Liver (tissue), 9 donors: ENCODE measurements around the gene SLC25A29. TPM values are rescaled to one million over a fixed set of nuclear protein-coding genes. Genes with fewer than 3 reads are reported as not detected.

Experiments
- DNase-seq: peaks from one replicate; pipeline ENCODE4 v3.0.0-alpha.2; 2017; ENCODE audit warnings: low spot score
- H3K27ac ChIP-seq, 2 donors: one replicate each; pipeline ENCODE4 v1.7.0; 2013; ENCODE audit warnings: inconsistent platforms in 2 of 2, low read length in 2 of 2, control low read depth in 1 of 2, low read depth in 1 of 2, mild to moderate bottlenecking in 1 of 2
- H3K27me3 ChIP-seq, 4 donors: one replicate each; pipeline versions ENCODE4 v1.6.1 to v1.7.0; 2013; ENCODE audit warnings: low read length in 3 of 4, inconsistent platforms in 1 of 4, mild to moderate bottlenecking in 1 of 4, moderate library complexity in 1 of 4; ENCODE audit not compliant: control insufficient read depth in 4 of 4, insufficient read depth in 4 of 4
- H3K36me3 ChIP-seq, 4 donors: one replicate each; pipeline versions ENCODE4 v1.6.1 to v1.7.0; 2013; ENCODE audit warnings: low read length in 3 of 4, mild to moderate bottlenecking in 3 of 4, low read depth in 1 of 4, moderate library complexity in 1 of 4; ENCODE audit not compliant: control insufficient read depth in 4 of 4, insufficient read depth in 3 of 4
- H3K4me1 ChIP-seq, 4 donors: one replicate each; pipeline versions ENCODE4 v1.6.1 to v1.7.0; 2013; ENCODE audit warnings: low read length in 3 of 4, mild to moderate bottlenecking in 3 of 4, moderate library complexity in 1 of 4; ENCODE audit not compliant: control insufficient read depth in 4 of 4, insufficient read depth in 4 of 4
- H3K4me3 ChIP-seq, 3 donors: one replicate each; pipeline versions ENCODE4 v1.6.1 to v1.7.0; 2013; ENCODE audit warnings: low read length in 3 of 3, control low read depth in 1 of 3, low read depth in 1 of 3, mild to moderate bottlenecking in 1 of 3
- H3K9ac ChIP-seq, 2 donors: one replicate each; pipeline ENCODE4 v1.7.0; 2013; ENCODE audit warnings: low read length in 2 of 2, mild to moderate bottlenecking in 2 of 2, moderate library complexity in 2 of 2, control low read depth in 1 of 2, low read depth in 1 of 2
- H3K9me3 ChIP-seq, 4 donors: one replicate each; pipeline versions ENCODE4 v1.6.1 to v1.7.0; 2013; ENCODE audit warnings: low read length in 3 of 4; ENCODE audit not compliant: control insufficient read depth in 4 of 4
- EGR1 ChIP-seq, 2 donors: IDR thresholded peaks; 2 replicates each; pipeline ENCODE4 v1.6.1; 2016 to 2018; ENCODE audit warnings: antibody characterized with exemption in 2 of 2, low read depth in 2 of 2
- FOXA2 ChIP-seq: IDR thresholded peaks from 2 replicates; pipeline ENCODE4 v1.6.1; 2016; ENCODE audit warnings: antibody characterized with exemption
- GABPA ChIP-seq, 2 donors: IDR thresholded peaks in 1 of 2; conservative IDR thresholded peaks in 1 of 2; 2 replicates each; pipeline ENCODE4 v1.6.1; 2016; ENCODE audit warnings: antibody characterized with exemption in 2 of 2, mild to moderate bottlenecking in 1 of 2, moderate library complexity in 1 of 2
- HNF4G ChIP-seq: IDR thresholded peaks from 2 replicates; pipeline ENCODE4 v1.6.1; 2016; ENCODE audit warnings: antibody characterized with exemption
- JUND ChIP-seq, 2 donors: IDR thresholded peaks; 2 replicates each; pipeline ENCODE4 v1.6.1; 2016; ENCODE audit warnings: antibody characterized with exemption in 2 of 2
- NR2F2 ChIP-seq: IDR thresholded peaks from 2 replicates; pipeline ENCODE4 v1.6.1; 2016; ENCODE audit warnings: antibody characterized with exemption
- RXRA ChIP-seq, 2 donors: IDR thresholded peaks; 2 replicates each; pipeline ENCODE4 v1.6.1; 2017 to 2018; ENCODE audit warnings: antibody characterized with exemption in 2 of 2, mild to moderate bottlenecking in 1 of 2
- TAF1 ChIP-seq: conservative IDR thresholded peaks from 2 replicates; pipeline ENCODE4 v1.6.1; 2016; ENCODE audit warnings: antibody characterized with exemption, mild to moderate bottlenecking
- YY1 ChIP-seq: IDR thresholded peaks from 2 replicates; pipeline ENCODE4 v1.6.1; 2016; ENCODE audit warnings: antibody characterized with exemption, mild to moderate bottlenecking
- WGBS: extraction: QIAGEN DNeasy Blood & Tissue Kit; methylation state at CpG from one replicate; pipeline ENCODE4 v1.1.7; 2013; 5-methylcytosine and 5-hydroxymethylcytosine counted together
- polyA plus RNA-seq, 2 donors: library from polyadenylated mRNA; stranded (reverse) in 1 of 2; unstranded in 1 of 2; fragments of 200-250 nt in 1 of 2; fragments of >200 nt in 1 of 2; fragmentation: Nextera tagmentation in 1 of 2; extraction: Ambion mirVana in 1 of 2; gene quantifications; one replicate each; pipeline versions ENCODE4 v1.2.1 to v1.2.3, GENCODE V29; 2013 to 2015
- total RNA-seq, 2 donors: library from RNA; depleted of rRNA; stranded (reverse); fragments of >200 nt; gene quantifications; one replicate each; pipeline ENCODE4 v1.2.3, GENCODE V29; 2014
- TF ChIP-seq, protein P1 (sequence below): fragments of 150-350 bp; IDR thresholded peaks from 2 replicates; pipeline ENCODE4 v1.5.1; 2017; ENCODE audit warnings: improper control_type of control experiment, low read depth, low read length; ENCODE audit not compliant: missing input control
- TF ChIP-seq, protein P2 (sequence below): IDR thresholded peaks from 2 replicates; pipeline ENCODE4 v1.6.1; 2016; ENCODE audit warnings: antibody characterized with exemption
- TF ChIP-seq, protein P3 (sequence below): IDR thresholded peaks from 2 replicates; pipeline ENCODE4 v1.6.1; 2016; ENCODE audit warnings: antibody characterized with exemption
- donor health status: healthy.
- donor health status: healthy.
- donor health status: healthy.
- donor health status: healthy.
- donor health status: healthy.

Gene SLC25A29
- total and polyA plus RNA-seq, 4 donors: 2.4 to 13.9 (median 8.9) TPM

DNA sequence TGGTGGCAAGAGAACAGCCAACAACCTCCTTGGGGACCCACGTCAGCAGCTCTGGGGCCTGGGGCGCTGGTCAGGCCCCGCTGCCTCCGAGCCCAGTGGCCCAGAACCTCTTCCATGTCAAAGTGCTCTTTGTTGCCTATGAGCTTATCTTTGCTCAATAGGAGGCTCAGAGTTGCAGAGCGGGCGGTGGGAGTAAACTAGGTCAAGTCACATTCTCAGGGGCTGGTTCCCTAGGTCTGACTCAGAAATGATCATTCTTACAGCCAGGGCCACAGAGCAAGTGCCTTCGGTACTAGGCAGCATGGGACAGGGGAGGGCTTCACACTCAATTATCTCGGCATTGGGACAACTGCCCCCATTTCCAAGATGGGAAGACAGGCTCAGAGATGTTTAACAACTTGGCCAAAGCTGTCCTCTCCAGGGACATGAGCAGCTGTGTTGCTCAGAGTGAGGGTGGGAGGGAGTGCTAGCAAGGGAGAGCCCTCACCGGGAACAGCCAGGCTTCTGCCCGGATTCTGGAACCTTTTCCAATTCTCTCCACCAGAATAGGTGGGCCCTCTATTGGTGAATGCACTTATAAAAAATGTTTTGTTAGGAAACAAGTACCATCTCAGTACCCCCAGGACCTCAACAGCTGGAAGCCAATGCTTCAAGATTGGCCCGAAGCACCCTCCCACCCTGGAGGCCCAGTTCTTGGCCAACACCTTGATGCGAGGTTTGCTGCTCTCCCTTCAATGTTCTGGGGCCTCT is 11.9 kb downstream of the SLC25A29 start:
- no peak for DNase-seq
- no peak overlapping the region for H3K4me3 ChIP-seq
- peaks cover 0 to 2% (median 0%) of the 10 kb centered on the region in 4 donors for H3K36me3 ChIP-seq
- no peaks in the 10 kb centered on the region for H3K9me3 ChIP-seq
- no peak overlapping the region for H3K27ac ChIP-seq
- H3K4me1 ChIP-seq: peaks cover 0 to 5% (median under 1%) of the 10 kb centered on the region in 4 donors
- H3K27me3 ChIP-seq: no peaks in the 10 kb centered on the region
- 92% methylated on average over 12 of the region's 12 CpGs for WGBS
- no peak overlapping the region for H3K9ac ChIP-seq
- TF ChIP-seq NR2F2: no peak
- no peak for TF ChIP-seq TAF1
- no peak for TF ChIP-seq YY1
- no peak for TF ChIP-seq JUND (IDR thresholded peaks at IDR 0.05)
- TF ChIP-seq HNF4G: no peak
- TF ChIP-seq GABPA (IDR thresholded peaks at IDR 0.05 in 1 of 2, conservative IDR thresholded peaks at IDR 0.05 in 1 of 2): no peak
- TF ChIP-seq, protein P1, sequence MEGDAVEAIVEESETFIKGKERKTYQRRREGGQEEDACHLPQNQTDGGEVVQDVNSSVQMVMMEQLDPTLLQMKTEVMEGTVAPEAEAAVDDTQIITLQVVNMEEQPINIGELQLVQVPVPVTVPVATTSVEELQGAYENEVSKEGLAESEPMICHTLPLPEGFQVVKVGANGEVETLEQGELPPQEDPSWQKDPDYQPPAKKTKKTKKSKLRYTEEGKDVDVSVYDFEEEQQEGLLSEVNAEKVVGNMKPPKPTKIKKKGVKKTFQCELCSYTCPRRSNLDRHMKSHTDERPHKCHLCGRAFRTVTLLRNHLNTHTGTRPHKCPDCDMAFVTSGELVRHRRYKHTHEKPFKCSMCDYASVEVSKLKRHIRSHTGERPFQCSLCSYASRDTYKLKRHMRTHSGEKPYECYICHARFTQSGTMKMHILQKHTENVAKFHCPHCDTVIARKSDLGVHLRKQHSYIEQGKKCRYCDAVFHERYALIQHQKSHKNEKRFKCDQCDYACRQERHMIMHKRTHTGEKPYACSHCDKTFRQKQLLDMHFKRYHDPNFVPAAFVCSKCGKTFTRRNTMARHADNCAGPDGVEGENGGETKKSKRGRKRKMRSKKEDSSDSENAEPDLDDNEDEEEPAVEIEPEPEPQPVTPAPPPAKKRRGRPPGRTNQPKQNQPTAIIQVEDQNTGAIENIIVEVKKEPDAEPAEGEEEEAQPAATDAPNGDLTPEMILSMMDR: no peak
- TF ChIP-seq, protein P2, sequence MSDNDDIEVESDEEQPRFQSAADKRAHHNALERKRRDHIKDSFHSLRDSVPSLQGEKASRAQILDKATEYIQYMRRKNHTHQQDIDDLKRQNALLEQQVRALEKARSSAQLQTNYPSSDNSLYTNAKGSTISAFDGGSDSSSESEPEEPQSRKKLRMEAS: no peak
- no peak for TF ChIP-seq EGR1 (IDR thresholded peaks at IDR 0.05; ENCODE audit: low read depth in 2 of 2)
- TF ChIP-seq RXRA (IDR thresholded peaks at IDR 0.05): no peak

DNA sequence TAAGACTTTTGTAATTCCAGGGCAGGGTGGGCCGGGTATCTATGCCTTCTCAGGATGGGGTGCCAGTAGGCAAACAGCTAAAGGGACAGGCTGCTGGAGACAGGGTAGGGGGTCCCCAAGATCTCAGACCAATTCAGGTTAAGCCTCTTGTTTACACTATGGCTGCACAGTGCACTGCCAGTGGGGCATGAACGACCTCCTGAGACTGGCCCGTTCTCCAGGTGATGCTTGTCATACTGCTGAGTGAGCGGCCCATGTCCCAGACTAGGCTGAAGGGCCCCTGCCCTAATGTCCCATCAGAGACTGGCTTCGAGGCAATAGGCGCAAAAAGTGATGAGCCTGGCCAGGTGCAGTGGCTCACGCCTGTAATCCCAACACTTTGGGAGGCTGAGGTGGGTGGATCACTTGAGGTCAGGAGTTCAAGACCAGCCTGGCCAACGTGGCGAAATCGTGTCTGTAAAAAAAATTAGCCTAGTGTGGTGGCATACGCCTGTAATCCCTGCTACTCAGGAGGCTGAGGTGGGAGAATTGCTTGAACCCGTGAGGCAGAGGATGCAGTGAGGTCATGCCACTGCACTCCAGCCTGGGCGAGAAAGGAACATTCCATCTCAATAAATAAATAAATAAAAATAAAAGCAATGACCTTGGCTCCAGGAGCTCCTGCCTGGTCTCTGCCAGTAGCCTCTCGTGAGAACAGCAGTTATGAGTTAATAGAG is 12.6 kb downstream of the SLC25A29 start:
- peaks cover 0 to 2% (median 0%) of the 10 kb centered on the region in 4 donors for H3K36me3 ChIP-seq
- TF ChIP-seq FOXA2 (no peak), GABPA (IDR thresholded peaks at IDR 0.05 in 1 of 2, conservative IDR thresholded peaks at IDR 0.05 in 1 of 2) (no peak)
- TF ChIP-seq, protein P2: no peak
- TF ChIP-seq, protein P3, sequence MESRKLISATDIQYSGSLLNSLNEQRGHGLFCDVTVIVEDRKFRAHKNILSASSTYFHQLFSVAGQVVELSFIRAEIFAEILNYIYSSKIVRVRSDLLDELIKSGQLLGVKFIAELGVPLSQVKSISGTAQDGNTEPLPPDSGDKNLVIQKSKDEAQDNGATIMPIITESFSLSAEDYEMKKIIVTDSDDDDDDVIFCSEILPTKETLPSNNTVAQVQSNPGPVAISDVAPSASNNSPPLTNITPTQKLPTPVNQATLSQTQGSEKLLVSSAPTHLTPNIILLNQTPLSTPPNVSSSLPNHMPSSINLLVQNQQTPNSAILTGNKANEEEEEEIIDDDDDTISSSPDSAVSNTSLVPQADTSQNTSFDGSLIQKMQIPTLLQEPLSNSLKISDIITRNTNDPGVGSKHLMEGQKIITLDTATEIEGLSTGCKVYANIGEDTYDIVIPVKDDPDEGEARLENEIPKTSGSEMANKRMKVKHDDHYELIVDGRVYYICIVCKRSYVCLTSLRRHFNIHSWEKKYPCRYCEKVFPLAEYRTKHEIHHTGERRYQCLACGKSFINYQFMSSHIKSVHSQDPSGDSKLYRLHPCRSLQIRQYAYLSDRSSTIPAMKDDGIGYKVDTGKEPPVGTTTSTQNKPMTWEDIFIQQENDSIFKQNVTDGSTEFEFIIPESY: no peak
- no peaks in the 10 kb centered on the region for H3K9me3 ChIP-seq
- no peak overlapping the region for H3K27ac ChIP-seq
- no peak for DNase-seq
- no peak overlapping the region for H3K4me3 ChIP-seq
- H3K27me3 ChIP-seq: no peaks in the 10 kb centered on the region
- no peak overlapping the region for H3K9ac ChIP-seq
- peaks cover 0 to 5% (median under 1%) of the 10 kb centered on the region in 4 donors for H3K4me1 ChIP-seq
- WGBS: 89% methylated on average over 14 of the region's 14 CpGs
